ES-I3 (cell line): ENCODE data around the gene CORO2B.

Experiments used
- H3K36me3 ChIP-seq: 2 replicates; pipeline ENCODE4 v1.6.1; 2013; ENCODE audit warnings: mild to moderate bottlenecking, low read length, control low read depth, moderate library complexity; ENCODE audit not compliant: insufficient read depth
- H3K4me1 ChIP-seq: 2 replicates; pipeline ENCODE4 v1.6.1; 2013; ENCODE audit warnings: mild to moderate bottlenecking, control low read depth, low read length; ENCODE audit not compliant: insufficient read depth
- H3K9ac ChIP-seq: 2 replicates; pipeline ENCODE4 v1.6.1; 2013; ENCODE audit warnings: low read depth, mild to moderate bottlenecking, low read length, moderate library complexity
- H3K9me3 ChIP-seq: 2 replicates; pipeline ENCODE4 v1.6.1; 2013; ENCODE audit warnings: mild to moderate bottlenecking, low read length, moderate library complexity; ENCODE audit not compliant: control insufficient read depth, insufficient read depth

Gene CORO2B

GRCh38 chr15:68635141-68635540 is 56.3 kb downstream of the CORO2B start:
- Histone ChIP-seq H3K4me1 (peaks cover 3% of the 10 kb centered on the region; the same call in 1 of the 2 replicates), H3K36me3 (no peaks in the 10 kb centered on the region), H3K9ac (no peak overlapping the region), H3K9me3 (no peaks in the 10 kb centered on the region)

GRCh38 chr15:68636256-68636655 is 57.5 kb downstream of the CORO2B start:
- Histone ChIP-seq H3K9me3 (no peaks in the 10 kb centered on the region), H3K4me1 (peaks cover 13% of the 10 kb centered on the region; the same call in 1 of the 2 replicates), H3K9ac (no peak overlapping the region), H3K36me3 (no peaks in the 10 kb centered on the region)

- peaks cover 17% of the 10 kb centered on the region; the same call in 1 of the 2 replicates for H3K4me1 ChIP-seq
- no peaks in the 10 kb centered on the region for H3K9me3 ChIP-seq
- no peak overlapping the region for H3K9ac ChIP-seq
- no peaks in the 10 kb centered on the region for H3K36me3 ChIP-seq
Measured at GRCh38 chr15:68637767-68638404, 59.1 kb downstream of the CORO2B start.

- peaks cover 21% of the 10 kb centered on the region; the same call in 1 of the 2 replicates for H3K4me1 ChIP-seq
Measured at GRCh38 chr15:68638953-68639515, 60.2 kb downstream of the CORO2B start.

GRCh38 chr15:68639926-68640600 is 61.3 kb downstream of the CORO2B start:
- H3K36me3 ChIP-seq = no peaks in the 10 kb centered on the region
- H3K9ac ChIP-seq = no peak overlapping the region
- H3K9me3 ChIP-seq = no peaks in the 10 kb centered on the region
- H3K4me1 ChIP-seq = peaks cover 21% of the 10 kb centered on the region; the same call in 1 of the 2 replicates

More at GRCh38 chr15:68638953-68639515, 60.2 kb downstream of the CORO2B start:
- no peaks in the 10 kb centered on the region for H3K36me3 ChIP-seq
- H3K9me3 ChIP-seq = no peaks in the 10 kb centered on the region
- H3K9ac ChIP-seq = no peak overlapping the region

- Histone ChIP-seq H3K36me3 (no peaks in the 10 kb centered on the region), H3K4me1 (peaks cover 21% of the 10 kb centered on the region; the same call in 1 of the 2 replicates), H3K9ac (no peak overlapping the region), H3K9me3 (no peaks in the 10 kb centered on the region)
Measured at GRCh38 chr15:68640791-68641331, 62.1 kb downstream of the CORO2B start.

DNA sequence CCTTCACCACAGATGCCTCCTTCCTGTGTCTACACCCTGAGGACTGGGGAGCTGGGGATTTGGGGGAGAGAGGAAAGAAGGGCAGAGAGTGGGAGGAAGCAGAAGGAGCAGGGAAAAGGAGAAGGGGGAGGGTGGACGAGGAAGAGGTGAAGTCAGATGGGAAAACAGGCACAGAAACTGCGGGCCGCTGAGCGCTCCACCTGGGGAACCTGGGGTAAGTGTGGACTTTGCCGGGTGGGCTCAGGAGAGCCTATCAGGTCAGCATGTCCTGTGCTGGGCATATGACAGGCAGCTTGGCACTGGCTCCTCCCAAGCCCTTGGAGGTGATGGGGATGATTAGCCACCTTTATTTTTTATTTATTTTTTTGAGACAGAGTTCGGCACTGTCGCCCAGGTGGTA is 62.6 kb downstream of the CORO2B start:
- Histone ChIP-seq H3K9me3 (no peaks in the 10 kb centered on the region), H3K9ac (no peak overlapping the region), H3K4me1 (peaks cover 21% of the 10 kb centered on the region; the same call in 1 of the 2 replicates), H3K36me3 (no peaks in the 10 kb centered on the region)

DNA sequence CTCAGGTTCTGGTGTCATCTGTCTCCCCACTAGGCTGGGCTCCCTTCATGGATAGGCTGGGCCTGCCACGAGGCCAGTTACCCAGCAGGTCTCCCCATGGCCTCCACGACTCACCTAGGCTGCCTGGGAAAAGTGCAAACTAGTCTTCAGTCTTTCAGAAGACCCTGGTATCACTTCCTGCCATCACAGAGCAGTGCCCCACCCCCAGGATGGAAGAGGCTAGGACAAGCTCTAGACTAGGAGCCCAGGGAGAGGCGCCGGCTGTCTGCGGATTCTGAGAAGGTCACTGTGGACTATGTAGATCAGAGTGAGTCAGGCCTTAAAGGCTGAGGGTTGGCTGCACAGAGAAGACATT is 63.7 kb downstream of the CORO2B start:
- Histone ChIP-seq H3K4me1 (peaks cover 21% of the 10 kb centered on the region; the same call in 1 of the 2 replicates), H3K9ac (no peak overlapping the region), H3K36me3 (no peaks in the 10 kb centered on the region), H3K9me3 (no peaks in the 10 kb centered on the region)

- H3K9me3 ChIP-seq = no peaks in the 10 kb centered on the region
- no peak overlapping the region for H3K9ac ChIP-seq
- H3K36me3 ChIP-seq = no peaks in the 10 kb centered on the region
- H3K4me1 ChIP-seq = peaks cover 21% of the 10 kb centered on the region; the same call in 1 of the 2 replicates
Measured at GRCh38 chr15:68643216-68643830, 64.5 kb downstream of the CORO2B start.

DNA sequence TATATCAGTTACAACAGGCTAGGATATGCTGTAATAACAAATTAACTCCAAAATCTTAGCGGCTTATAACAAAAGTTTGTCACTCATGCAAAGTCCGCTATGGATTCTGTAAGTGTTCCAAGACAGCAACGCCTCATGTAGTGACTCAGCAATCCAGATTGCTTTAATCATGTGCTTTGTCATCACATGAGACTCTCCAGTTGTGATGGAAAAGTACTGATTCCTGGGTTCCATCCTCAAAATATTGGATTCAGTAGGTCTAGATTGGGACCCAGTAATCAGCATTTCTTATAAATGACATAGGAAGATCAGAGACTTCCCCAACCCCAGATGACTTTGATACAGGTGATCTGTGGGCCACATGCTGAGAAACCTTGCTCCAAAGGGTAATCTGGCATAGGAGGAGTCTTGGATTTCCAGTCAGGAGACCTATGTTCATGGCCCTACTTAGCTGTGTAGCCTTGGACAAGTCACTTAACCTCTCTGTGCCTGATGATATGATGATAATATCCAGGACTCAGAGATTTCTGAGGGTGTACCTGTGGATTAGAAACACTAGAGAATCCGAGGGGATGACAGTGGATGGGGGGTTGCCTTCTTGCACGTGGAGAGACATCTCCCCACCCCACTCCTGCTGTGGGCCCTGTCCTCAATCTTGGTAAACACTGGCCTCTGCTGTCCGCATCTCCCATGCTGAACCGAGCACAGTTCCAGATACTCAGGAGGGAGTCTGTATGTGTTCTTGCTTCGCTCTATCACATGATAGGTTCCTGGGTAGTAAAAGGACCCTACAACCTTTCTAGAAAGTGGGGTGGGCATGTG is 65.5 kb downstream of the CORO2B start:
- Histone ChIP-seq H3K9me3 (no peaks in the 10 kb centered on the region), H3K4me1 (peaks cover 21% of the 10 kb centered on the region; the same call in 1 of the 2 replicates)

DNA sequence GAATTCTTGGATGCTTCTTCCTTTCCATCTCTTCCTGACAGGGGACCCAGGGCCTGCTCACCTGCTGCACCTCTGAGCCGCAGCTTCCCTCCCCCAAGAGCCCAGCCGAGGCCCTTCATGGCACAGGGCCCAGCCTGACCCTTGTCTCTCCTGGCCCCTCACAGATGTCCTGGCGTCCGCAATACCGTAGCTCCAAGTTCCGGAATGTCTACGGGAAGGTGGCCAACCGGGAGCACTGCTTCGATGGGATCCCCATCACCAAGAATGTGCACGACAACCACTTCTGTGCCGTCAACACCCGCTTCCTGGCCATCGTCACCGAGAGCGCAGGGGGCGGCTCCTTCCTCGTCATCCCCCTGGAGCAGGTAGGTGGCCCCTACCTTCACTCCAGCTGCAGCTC is 66.2 kb downstream of the CORO2B start:
- no peaks in the 10 kb centered on the region for H3K36me3 ChIP-seq
- H3K9me3 ChIP-seq = no peaks in the 10 kb centered on the region
- H3K4me1 ChIP-seq = peaks cover 21% of the 10 kb centered on the region; the same call in 1 of the 2 replicates
- H3K9ac ChIP-seq = no peak overlapping the region

More for the DNA sequence above, 65.5 kb downstream of the CORO2B start:
- Histone ChIP-seq H3K36me3 (no peaks in the 10 kb centered on the region), H3K9ac (no peak overlapping the region)

- Histone ChIP-seq H3K9me3 (no peaks in the 10 kb centered on the region), H3K9ac (no peak overlapping the region), H3K4me1 (peaks cover 12% of the 10 kb centered on the region; the same call in 1 of the 2 replicates), H3K36me3 (no peaks in the 10 kb centered on the region)
Measured at GRCh38 chr15:68646156-68646555, 67.4 kb downstream of the CORO2B start.

- peaks cover 11% of the 10 kb centered on the region; the same call in 1 of the 2 replicates for H3K4me1 ChIP-seq
Measured at GRCh38 chr15:68646696-68647095, 67.9 kb downstream of the CORO2B start.

More at GRCh38 chr15:68646696-68647095, 67.9 kb downstream of the CORO2B start:
- H3K36me3 ChIP-seq = no peaks in the 10 kb centered on the region
- no peak overlapping the region for H3K9ac ChIP-seq
- no peaks in the 10 kb centered on the region for H3K9me3 ChIP-seq
